HUES6 (cell line): ENCODE results near the gene TRAPPC2B.
A peak's percentile ranks its signal among the peaks of the same experiment; 100 is the strongest.

ENCODE experiments used
- H3K27ac ChIP-seq: 2 replicates; pipeline ENCODE4 v1.7.0; 2013; ENCODE audit warnings: low read depth, mild to moderate bottlenecking, low read length, inconsistent platforms
- H3K27me3 ChIP-seq: 2 replicates; pipeline ENCODE4 v1.6.1; 2013; ENCODE audit warnings: low read length; ENCODE audit not compliant: control insufficient read depth, insufficient read depth
- H3K36me3 ChIP-seq: 2 replicates; pipeline ENCODE4 v1.6.1; 2013; ENCODE audit warnings: low read length; ENCODE audit not compliant: control insufficient read depth, insufficient read depth
- H3K4me1 ChIP-seq: 2 replicates; pipeline ENCODE4 v1.6.1; 2013; ENCODE audit warnings: low read length; ENCODE audit not compliant: control insufficient read depth, insufficient read depth
- H3K4me3 ChIP-seq: 2 replicates; pipeline ENCODE4 v1.5.1; 2013; ENCODE audit warnings: low read depth, low read length
- H3K9ac ChIP-seq: one replicate; pipeline ENCODE4 v1.6.1; 2013; ENCODE audit warnings: mild to moderate bottlenecking, low read length
- H3K9me3 ChIP-seq: 2 replicates; pipeline ENCODE4 v1.6.1; 2013; ENCODE audit warnings: low read depth, low read length; ENCODE audit not compliant: control insufficient read depth, insufficient read depth

Gene TRAPPC2B

GRCh38 chr19:57403737-57404563 is 40.6 kb downstream of the TRAPPC2B start:
- H3K9ac ChIP-seq: no peak overlapping the region
- no peaks in the 10 kb centered on the region for H3K4me1 ChIP-seq
- H3K9me3 ChIP-seq: peaks cover 4% of the 10 kb centered on the region; the same call in 1 of the 2 replicates
- H3K27ac ChIP-seq: no peak overlapping the region
- peaks cover 6% of the 10 kb centered on the region for H3K36me3 ChIP-seq
- H3K27me3 ChIP-seq: no peaks in the 10 kb centered on the region
- no peak overlapping the region for H3K4me3 ChIP-seq

- Histone ChIP-seq H3K4me1 (0 out of 2 replicates have a peak, but pooled peaks cover 3% of the 10 kb centered on the region), H3K27ac (no peak overlapping the region), H3K9ac (no peak overlapping the region), H3K4me3 (no peak overlapping the region), H3K27me3 (no peaks in the 10 kb centered on the region), H3K36me3 (no peaks in the 10 kb centered on the region), H3K9me3 (peaks cover 4% of the 10 kb centered on the region; the same call in 1 of the 2 replicates)
Measured at GRCh38 chr19:57406516-57407123, 43.3 kb downstream of the TRAPPC2B start.

GRCh38 chr19:57410877-57411671 is 47.7 kb downstream of the TRAPPC2B start, which contains the start of gene ZNF17:
Gene ZNF17 (plus strand): TSS chr19:57411161. CDS start chr19:57413616, 2,455 bp downstream.
- Histone ChIP-seq H3K9ac (peak within 1 kb of the TSS; percentile 81), H3K4me1 (peaks cover 7% of the 10 kb centered on the region; the same call in 1 of the 2 replicates), H3K27ac (no peak within 1 kb of the TSS), H3K36me3 (peaks cover 6% of the 10 kb centered on the region; the same call in 1 of the 2 replicates), H3K9me3 (no peaks in the 10 kb centered on the region), H3K27me3 (no peaks in the 10 kb centered on the region), H3K4me3 (peak within 1 kb of the TSS; percentile 88)
